Tibial artery (tissue), 4 donors: ENCODE measurements around the gene GPC6.
A peak's percentile ranks its signal among the peaks of the same experiment; 100 is the strongest.

Experiments
- DNase-seq, 2 donors: peaks; one replicate each; pipeline ENCODE4 v3.0.0-alpha.2; 2019
- H3K27ac ChIP-seq, 2 donors: fragments of 200-600 bp; sonication (generic) in 1 of 2; 1 replicate in 1 of 2; 2 replicates in 1 of 2; pipeline ENCODE4 v1.5.1; 2018 to 2019; ENCODE audit warnings: mild to moderate bottlenecking in 1 of 2
- H3K27me3 ChIP-seq, 2 donors: fragments of 200-600 bp; sonication (generic) in 1 of 2; one replicate each; pipeline versions ENCODE4 v1.5.1 to v1.6.0; 2016 to 2019
- H3K36me3 ChIP-seq, 3 donors: fragments of 200-600 bp; sonication (generic) in 2 of 3; one replicate each; pipeline ENCODE4 v1.5.1; 2016 to 2019; ENCODE audit warnings: mild to moderate bottlenecking in 2 of 3
- H3K4me1 ChIP-seq, 4 donors: fragments of 200-600 bp; sonication (generic) in 2 of 4; 1 replicate in 3 of 4; 2 replicates in 1 of 4; pipeline ENCODE4 v1.5.1; 2016 to 2019
- H3K4me3 ChIP-seq, 2 donors: fragments of 200-600 bp; sonication (generic) in 1 of 2; 1 replicate in 1 of 2; 2 replicates in 1 of 2; pipeline ENCODE4 v1.5.1; 2018 to 2019; ENCODE audit warnings: mild to moderate bottlenecking in 2 of 2
- H3K9me3 ChIP-seq, 3 donors: fragments of 200-600 bp; sonication (generic) in 1 of 3; one replicate each; pipeline ENCODE4 v1.5.1; 2016 to 2019
- CTCF ChIP-seq, 2 experiments: fragments of 200-600 bp in 1 of 2; fragments of 450-650 bp in 1 of 2; IDR thresholded peaks; one replicate each; pipeline ENCODE4 v1.5.1; 2017 to 2019; ENCODE audit warnings: antibody characterized with exemption in 2 of 2, mild to moderate bottlenecking in 1 of 2, moderate library complexity in 1 of 2
- intact Hi-C: fragments of 100-400 bp; cut with DNase I; formaldehyde crosslinking; loops from one replicate; pipeline ENCODE4 v1.15.0; 2023; ENCODE audit warnings: low total_unique reads

Gene GPC6

GRCh38 chr13:93777504-93777903 lies 550.9 kb downstream of the GPC6 start:
- TF ChIP-seq CTCF (IDR thresholded peaks at IDR 0.05) = no peak
- DNase-seq = no peak
- H3K27me3 ChIP-seq = no peaks in the 10 kb centered on the region
- peaks cover 0 to 56% (median 14%) of the 10 kb centered on the region in 4 donors for H3K4me1 ChIP-seq
- intact Hi-C loops = no loop called here
- no peaks in the 10 kb centered on the region for H3K9me3 ChIP-seq
- H3K27ac ChIP-seq = peak overlapping the region; percentile 45 to 63
- H3K36me3 ChIP-seq = no peaks in the 10 kb centered on the region
- H3K4me3 ChIP-seq = no peak overlapping the region

GRCh38 chr13:93778548-93778947 lies 551.9 kb downstream of the GPC6 start:
- Histone ChIP-seq H3K27me3 (no peaks in the 10 kb centered on the region), H3K36me3 (no peaks in the 10 kb centered on the region), H3K4me1 (peaks cover 0 to 55% (median 14%) of the 10 kb centered on the region in 4 donors), H3K4me3 (no peak overlapping the region), H3K9me3 (no peaks in the 10 kb centered on the region), H3K27ac (peak overlapping the region; percentile 45 to 63)
- TF ChIP-seq CTCF (IDR thresholded peaks at IDR 0.05) = no peak
- intact Hi-C loops = no loop called here
- DNase-seq = no peak

GRCh38 chr13:93784191-93784590 lies 557.6 kb downstream of the GPC6 start:
- H3K4me3 ChIP-seq = no peak overlapping the region
- no peak for TF ChIP-seq CTCF (IDR thresholded peaks at IDR 0.05)
- H3K9me3 ChIP-seq = no peaks in the 10 kb centered on the region
- no peak overlapping the region for H3K27ac ChIP-seq
- peaks cover 0 to 1% (median 0%) of the 10 kb centered on the region in 4 donors for H3K4me1 ChIP-seq
- DNase-seq = no peak
- H3K36me3 ChIP-seq = no peaks in the 10 kb centered on the region
- intact Hi-C loops = no loop called here
- H3K27me3 ChIP-seq = no peaks in the 10 kb centered on the region

- no peak for TF ChIP-seq CTCF (IDR thresholded peaks at IDR 0.05)
- H3K27me3 ChIP-seq = no peaks in the 10 kb centered on the region
- intact Hi-C loops = no loop called here
- H3K4me1 ChIP-seq = no peaks in the 10 kb centered on the region
- no peaks in the 10 kb centered on the region for H3K36me3 ChIP-seq
- no peak for DNase-seq
- H3K9me3 ChIP-seq = no peaks in the 10 kb centered on the region
- H3K4me3 ChIP-seq = no peak overlapping the region
- no peak overlapping the region for H3K27ac ChIP-seq
Measured at GRCh38 chr13:93786846-93787489, 560.4 kb downstream of the GPC6 start.

- H3K27ac ChIP-seq = no peak overlapping the region
- no peak for DNase-seq
- H3K36me3 ChIP-seq = no peaks in the 10 kb centered on the region
- no peaks in the 10 kb centered on the region for H3K27me3 ChIP-seq
- H3K9me3 ChIP-seq = no peaks in the 10 kb centered on the region
- TF ChIP-seq CTCF (IDR thresholded peaks at IDR 0.05) = no peak
- H3K4me1 ChIP-seq = no peaks in the 10 kb centered on the region
- H3K4me3 ChIP-seq = no peak overlapping the region
- intact Hi-C loops = no loop called here
Measured at GRCh38 chr13:93788456-93788855, 561.8 kb downstream of the GPC6 start.

GRCh38 chr13:93789058-93789457 lies 562.5 kb downstream of the GPC6 start:
- Histone ChIP-seq H3K36me3 (no peaks in the 10 kb centered on the region), H3K9me3 (no peaks in the 10 kb centered on the region), H3K27ac (no peak overlapping the region), H3K4me1 (no peaks in the 10 kb centered on the region), H3K27me3 (no peaks in the 10 kb centered on the region), H3K4me3 (no peak overlapping the region)
- DNase-seq = no peak
- TF ChIP-seq CTCF (IDR thresholded peaks at IDR 0.05) = no peak
- intact Hi-C loops = no loop called here
